KMS-11 (cell line): Measurements from ENCODE around the gene MAST4.

Experiments used
- H2AFZ ChIP-seq: fragments of 200-600 bp; sonication (generic); 2 replicates; pipeline ENCODE4 v1.6.1; 2016; ENCODE audit warnings: antibody characterized with exemption, mixed run types, low read depth
- H3K27ac ChIP-seq: fragments of 200-600 bp; sonication (generic); 2 replicates; pipeline ENCODE4 v1.6.1; 2016; ENCODE audit warnings: mild to moderate bottlenecking, mixed run types
- H3K27me3 ChIP-seq: fragments of 200-600 bp; sonication (generic); 2 replicates; pipeline ENCODE4 v1.6.1; 2017; ENCODE audit warnings: mild to moderate bottlenecking, low read depth, mixed run types, moderate library complexity; ENCODE audit not compliant: insufficient read depth
- H3K36me3 ChIP-seq: fragments of 200-600 bp; sonication (generic); 2 replicates; pipeline ENCODE4 v1.6.1; 2017; ENCODE audit warnings: mild to moderate bottlenecking, mixed run types; ENCODE audit not compliant: insufficient read depth
- H3K4me1 ChIP-seq: fragments of 200-600 bp; sonication (generic); 2 replicates; pipeline ENCODE4 v1.6.1; 2016; ENCODE audit warnings: mild to moderate bottlenecking, low read depth, mixed run types; ENCODE audit not compliant: poor library complexity, severe bottlenecking
- H3K4me2 ChIP-seq: fragments of 200-600 bp; sonication (generic); 2 replicates; pipeline ENCODE4 v1.7.0; 2016; ENCODE audit warnings: mild to moderate bottlenecking, mixed run types
- H3K4me3 ChIP-seq: fragments of 200-600 bp; sonication (generic); IDR thresholded peaks from 2 replicates; pipeline ENCODE4 v1.6.1; 2017; ENCODE audit warnings: low read depth, low read length, mixed read lengths; ENCODE audit not compliant: insufficient read depth
- H3K79me2 ChIP-seq: fragments of 200-600 bp; sonication (generic); 2 replicates; pipeline ENCODE4 v1.6.1; 2016; ENCODE audit warnings: low read depth, mixed run types; ENCODE audit not compliant: insufficient read depth
- H3K9ac ChIP-seq: fragments of 200-600 bp; sonication (generic); 2 replicates; pipeline ENCODE4 v1.6.1; 2016; ENCODE audit warnings: mild to moderate bottlenecking, mixed run types
- H4K20me1 ChIP-seq: fragments of 200-600 bp; sonication (generic); 2 replicates; pipeline ENCODE4 v1.6.1; 2016; ENCODE audit warnings: mild to moderate bottlenecking, mixed run types; ENCODE audit not compliant: insufficient read depth
- TF ChIP-seq, protein P1 (sequence below): fragments of 200-600 bp; sonication (generic); conservative IDR thresholded peaks from 2 replicates; pipeline ENCODE4 v1.6.1; 2017; ENCODE audit warnings: low read depth, mild to moderate bottlenecking, antibody characterized with exemption, low read length, moderate library complexity, mixed read lengths

MAST4 gene

GRCh38 chr5:66560371-66560770 lies 35.8 kb upstream of the MAST4 start:
- H3K9ac ChIP-seq = no peak overlapping the region
- H3K4me2 ChIP-seq = no peak overlapping the region
- no peaks in the 10 kb centered on the region for H3K36me3 ChIP-seq
- H4K20me1 ChIP-seq = no peaks in the 10 kb centered on the region
- no peaks in the 10 kb centered on the region for H3K79me2 ChIP-seq
- peaks cover 23% of the 10 kb centered on the region for H3K4me1 ChIP-seq
- no peaks in the 10 kb centered on the region for H3K27me3 ChIP-seq
- no peak overlapping the region for H2AFZ ChIP-seq
- no peak overlapping the region for H3K4me3 ChIP-seq
- H3K27ac ChIP-seq = no peak overlapping the region
- TF ChIP-seq, protein P1, sequence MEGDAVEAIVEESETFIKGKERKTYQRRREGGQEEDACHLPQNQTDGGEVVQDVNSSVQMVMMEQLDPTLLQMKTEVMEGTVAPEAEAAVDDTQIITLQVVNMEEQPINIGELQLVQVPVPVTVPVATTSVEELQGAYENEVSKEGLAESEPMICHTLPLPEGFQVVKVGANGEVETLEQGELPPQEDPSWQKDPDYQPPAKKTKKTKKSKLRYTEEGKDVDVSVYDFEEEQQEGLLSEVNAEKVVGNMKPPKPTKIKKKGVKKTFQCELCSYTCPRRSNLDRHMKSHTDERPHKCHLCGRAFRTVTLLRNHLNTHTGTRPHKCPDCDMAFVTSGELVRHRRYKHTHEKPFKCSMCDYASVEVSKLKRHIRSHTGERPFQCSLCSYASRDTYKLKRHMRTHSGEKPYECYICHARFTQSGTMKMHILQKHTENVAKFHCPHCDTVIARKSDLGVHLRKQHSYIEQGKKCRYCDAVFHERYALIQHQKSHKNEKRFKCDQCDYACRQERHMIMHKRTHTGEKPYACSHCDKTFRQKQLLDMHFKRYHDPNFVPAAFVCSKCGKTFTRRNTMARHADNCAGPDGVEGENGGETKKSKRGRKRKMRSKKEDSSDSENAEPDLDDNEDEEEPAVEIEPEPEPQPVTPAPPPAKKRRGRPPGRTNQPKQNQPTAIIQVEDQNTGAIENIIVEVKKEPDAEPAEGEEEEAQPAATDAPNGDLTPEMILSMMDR = no peak

DNA sequence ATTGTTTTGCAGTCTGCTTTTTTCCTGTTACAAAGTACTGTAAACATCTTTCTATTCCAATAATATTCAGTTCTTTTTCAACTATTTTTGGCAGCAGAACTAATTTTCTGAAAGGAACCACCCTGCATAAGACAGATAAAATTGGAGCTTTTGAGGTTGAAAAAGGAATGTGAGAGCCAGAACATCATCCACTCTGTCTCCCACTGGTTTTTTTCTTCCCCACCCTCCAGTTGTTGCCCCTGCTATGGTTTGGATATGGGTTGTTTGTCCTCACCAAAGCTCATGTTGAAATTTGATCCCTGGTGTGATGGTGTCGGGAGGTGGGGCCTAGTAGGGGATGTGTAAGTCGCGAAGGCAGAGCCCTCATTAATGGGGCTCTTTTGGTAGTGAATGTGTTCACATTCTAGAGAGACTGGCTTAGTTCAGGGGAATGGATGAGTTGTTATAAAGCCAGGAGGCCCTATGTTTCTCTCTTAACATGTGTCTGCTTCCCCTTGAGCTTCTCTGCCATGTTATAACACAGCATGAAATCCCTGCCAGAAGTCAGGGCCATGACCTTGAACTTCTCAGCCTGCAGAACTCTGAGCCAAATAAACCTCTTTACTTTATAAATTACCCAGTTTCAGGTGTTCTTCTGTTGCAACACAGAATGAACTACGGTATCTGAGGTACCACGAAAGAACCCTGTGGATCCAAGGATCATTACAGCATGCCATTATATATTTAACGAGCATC lies 34.8 kb upstream of the MAST4 start:
- Histone ChIP-seq H4K20me1 (no peaks in the 10 kb centered on the region), H3K79me2 (no peaks in the 10 kb centered on the region), H3K27ac (no peak overlapping the region), H3K36me3 (no peaks in the 10 kb centered on the region), H3K4me2 (no peak overlapping the region), H3K4me1 (peaks cover 22% of the 10 kb centered on the region), H3K9ac (no peak overlapping the region), H2AFZ (no peak overlapping the region), H3K4me3 (no peak overlapping the region), H3K27me3 (no peaks in the 10 kb centered on the region)
- TF ChIP-seq, protein P1 = no peak

- H4K20me1 ChIP-seq = no peaks in the 10 kb centered on the region
- no peaks in the 10 kb centered on the region for H3K36me3 ChIP-seq
- no peak overlapping the region for H3K27ac ChIP-seq
- no peak overlapping the region for H3K9ac ChIP-seq
- no peaks in the 10 kb centered on the region for H3K27me3 ChIP-seq
- no peak overlapping the region for H3K4me3 ChIP-seq
- no peaks in the 10 kb centered on the region for H3K79me2 ChIP-seq
- H3K4me2 ChIP-seq = no peak overlapping the region
- H2AFZ ChIP-seq = no peak overlapping the region
- TF ChIP-seq, protein P1 = no peak
- H3K4me1 ChIP-seq = no peaks in the 10 kb centered on the region
Observed at GRCh38 chr5:66565878-66566277, 30.3 kb upstream of the MAST4 start.

DNA sequence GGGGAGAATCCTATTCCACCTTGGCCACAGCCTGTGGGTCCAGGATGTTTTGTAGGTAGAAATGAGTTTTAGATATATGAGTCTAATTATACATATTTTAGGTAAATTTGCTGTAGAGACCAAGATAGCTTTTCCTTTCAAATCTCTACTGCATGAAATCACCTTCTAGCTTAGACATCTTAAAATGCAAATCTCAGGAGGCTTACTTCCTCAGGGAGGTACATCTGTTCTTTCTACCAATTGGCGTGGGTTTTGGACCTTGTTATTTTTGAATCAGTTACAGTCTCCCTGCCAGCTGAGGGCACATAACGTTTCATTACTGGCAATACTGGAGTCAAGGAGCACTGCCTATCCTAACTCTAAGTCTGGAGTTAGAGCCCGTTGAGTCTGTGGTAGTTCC lies 28.7 kb upstream of the MAST4 start:
- Histone ChIP-seq H3K9ac (no peak overlapping the region), H3K36me3 (no peaks in the 10 kb centered on the region), H3K4me3 (no peak overlapping the region), H3K27me3 (no peaks in the 10 kb centered on the region), H3K79me2 (no peaks in the 10 kb centered on the region), H3K4me2 (no peak overlapping the region), H2AFZ (no peak overlapping the region), H3K27ac (no peak overlapping the region), H4K20me1 (no peaks in the 10 kb centered on the region), H3K4me1 (no peaks in the 10 kb centered on the region)
- TF ChIP-seq, protein P1 = no peak
